DOHH2 (cell line): ENCODE measurements around the gene EPS15.
"Not testable (repeated sequence)": the region's sequence is repeated elsewhere in the genome, so short reads cannot be mapped to it uniquely, and the experiment has no call there.

Source experiments
- H3F3A ChIP-seq: fragments of 200-600 bp; sonication (generic), shearing (Covaris generic); 2 replicates; pipeline ENCODE4 v1.6.0; 2016; ENCODE audit warnings: antibody characterized with exemption, mild to moderate bottlenecking; ENCODE audit not compliant: control insufficient read depth, insufficient read depth
- H3K27ac ChIP-seq: fragments of 200-600 bp; sonication (generic); 2 replicates; pipeline ENCODE4 v1.5.1; 2014; ENCODE audit warnings: low read depth, mild to moderate bottlenecking, low read length, moderate library complexity
- H3K27me3 ChIP-seq: fragments of 200-600 bp; sonication (generic); 2 replicates; pipeline ENCODE4 v1.6.1; 2014; ENCODE audit warnings: mild to moderate bottlenecking, low read length, mixed read lengths; ENCODE audit not compliant: control insufficient read depth
- H3K36me3 ChIP-seq: fragments of 200-600 bp; sonication (generic); 2 replicates; pipeline ENCODE4 v1.6.1; 2014; ENCODE audit warnings: mild to moderate bottlenecking, low read length, moderate library complexity, mixed read lengths; ENCODE audit not compliant: control insufficient read depth
- H3K4me1 ChIP-seq: fragments of 200-600 bp; sonication (generic); 2 replicates; pipeline ENCODE4 v1.6.1; 2014; ENCODE audit warnings: mild to moderate bottlenecking, low read length, mixed read lengths; ENCODE audit not compliant: control insufficient read depth
- H3K4me2 ChIP-seq: fragments of 200-600 bp; sonication (generic); 2 replicates; pipeline ENCODE4 v1.6.0; 2014; ENCODE audit warnings: mild to moderate bottlenecking, low read length, moderate library complexity
- H3K4me3 ChIP-seq: fragments of 200-600 bp; sonication (generic); 2 replicates; pipeline ENCODE4 v1.5.1; 2014; ENCODE audit warnings: mild to moderate bottlenecking, low read length, mixed read lengths
- H3K79me2 ChIP-seq: fragments of 200-600 bp; sonication (generic); 2 replicates; pipeline ENCODE4 v1.6.1; 2014; ENCODE audit warnings: mild to moderate bottlenecking, low read length, mixed read lengths; ENCODE audit not compliant: control insufficient read depth
- H3K9me2 ChIP-seq: fragments of 200-600 bp; sonication (generic); replicated peaks from 2 replicates; pipeline ENCODE4 v1.6.1; 2014; ENCODE audit warnings: mild to moderate bottlenecking, low read length, mixed read lengths; ENCODE audit not compliant: control insufficient read depth
- H3K9me3 ChIP-seq: fragments of 200-600 bp; sonication (generic); 2 replicates; pipeline ENCODE4 v1.6.1; 2014; ENCODE audit warnings: antibody characterized with exemption, low read length, mixed read lengths; ENCODE audit not compliant: control insufficient read depth, insufficient read depth
- H4K20me1 ChIP-seq: fragments of 200-600 bp; sonication (generic); 2 replicates; pipeline ENCODE4 v1.6.0; 2014; ENCODE audit warnings: low read depth, mild to moderate bottlenecking, antibody characterized with exemption, low read length, moderate library complexity; ENCODE audit not compliant: control insufficient read depth, insufficient read depth
- CTCF ChIP-seq: fragments of 200-600 bp; sonication (generic); IDR thresholded peaks from one replicate; pipeline ENCODE4 v1.5.1; 2014; ENCODE audit warnings: antibody characterized with exemption, mild to moderate bottlenecking, low read depth, low read length; ENCODE audit not compliant: poor library complexity, severe bottlenecking
- EZH2phosphoT487 ChIP-seq: fragments of 200-600 bp; sonication (generic); IDR thresholded peaks from 2 replicates; pipeline ENCODE4 v1.6.1; 2017; ENCODE audit warnings: borderline replicate concordance, mild to moderate bottlenecking, antibody characterized with exemption, low read length, moderate library complexity, mixed read lengths

The EPS15 gene

GRCh38 chr1:51504806-51505525 is 14.1 kb downstream of the EPS15 start:
- Histone ChIP-seq H3K4me3 (peak overlapping the region; percentile 71), H4K20me1 (no peaks in the 10 kb centered on the region), H3K27me3 (no peaks in the 10 kb centered on the region), H3F3A (peaks cover 55% of the 10 kb centered on the region), H3K4me1 (peaks cover 99% of the 10 kb centered on the region), H3K27ac (peak overlapping the region; percentile 99), H3K4me2 (peak overlapping the region; percentile 78), H3K36me3 (peaks cover 40% of the 10 kb centered on the region), H3K79me2 (peaks cover 97% of the 10 kb centered on the region), H3K9me2 (no peaks in the 10 kb centered on the region), H3K9me3 (no peaks in the 10 kb centered on the region)
- TF ChIP-seq EZH2phosphoT487 (no peak), CTCF (no peak)

- H3K4me2 ChIP-seq: peak overlapping the region; percentile 78
- H3K36me3 ChIP-seq: peaks cover 53% of the 10 kb centered on the region
- peak overlapping the region; percentile 69 for H3K4me3 ChIP-seq
- H4K20me1 ChIP-seq, H3K9me2 ChIP-seq, H3K27me3 ChIP-seq, H3K9me3 ChIP-seq: not testable (repeated sequence)
- H3K27ac ChIP-seq: peak overlapping the region; percentile 99
- peaks cover 54% of the 10 kb centered on the region for H3F3A ChIP-seq
- H3K4me1 ChIP-seq: peaks cover 99% of the 10 kb centered on the region
- H3K79me2 ChIP-seq: peaks cover 97% of the 10 kb centered on the region
Measured at GRCh38 chr1:51501218-51501630, 17.8 kb downstream of the EPS15 start.

GRCh38 chr1:51499694-51500093 is 19.4 kb downstream of the EPS15 start:
- Histone ChIP-seq H3K9me3 (peaks cover 7% of the 10 kb centered on the region; the same call in 1 of the 2 replicates), H3K27ac (peak overlapping the region; percentile 99), H3K9me2 (no peaks in the 10 kb centered on the region), H3K27me3 (no peaks in the 10 kb centered on the region), H3K4me1 (peaks cover 100% of the 10 kb centered on the region), H3F3A (peaks cover 43% of the 10 kb centered on the region), H3K79me2 (peaks cover 98% of the 10 kb centered on the region), H3K36me3 (peaks cover 56% of the 10 kb centered on the region), H4K20me1 (peaks cover 2% of the 10 kb centered on the region; the same call in 1 of the 2 replicates), H3K4me3 (peak overlapping the region; percentile 69), H3K4me2 (peak overlapping the region; percentile 78)
- TF ChIP-seq CTCF (no peak), EZH2phosphoT487 (no peak)

- peaks cover 7% of the 10 kb centered on the region; the same call in 1 of the 2 replicates for H3K9me3 ChIP-seq
- no peaks in the 10 kb centered on the region for H3K9me2 ChIP-seq
- H3F3A ChIP-seq: peaks cover 39% of the 10 kb centered on the region
- peaks cover 56% of the 10 kb centered on the region for H3K36me3 ChIP-seq
- peaks cover 98% of the 10 kb centered on the region for H3K79me2 ChIP-seq
- no peaks in the 10 kb centered on the region for H3K27me3 ChIP-seq
- H3K4me2 ChIP-seq: peak overlapping the region; percentile 78
- H4K20me1 ChIP-seq: peaks cover 8% of the 10 kb centered on the region; the same call in 1 of the 2 replicates
- peak overlapping the region; percentile 69 for H3K4me3 ChIP-seq
- no peak for TF ChIP-seq CTCF
- no peak for TF ChIP-seq EZH2phosphoT487
- peak overlapping the region; percentile 99 for H3K27ac ChIP-seq
- peaks cover 100% of the 10 kb centered on the region for H3K4me1 ChIP-seq
Measured at GRCh38 chr1:51498924-51499323, 20.1 kb downstream of the EPS15 start.
